ENCODE results near the gene CFTR. TPM values are rescaled to one million over a fixed set of nuclear protein-coding genes. Genes with fewer than 3 reads are reported as not detected.

CFTR gene
- total RNA-seq, 1 donor from 2014 or later: not detected

GRCh38 chr7:117645481-117646165 lies 165.8 kb downstream of the CFTR start:
- DNase-seq (ENCODE audit: low read depth): peak; percentile 20

- no peak for DNase-seq (ENCODE audit: low read depth)
These were observed 168.5 kb downstream of the CFTR start for GRCh38 chr7:117648203-117648866.

GRCh38 chr7:117652943-117653680 lies 173.3 kb downstream of the CFTR start:
- no peak for DNase-seq (ENCODE audit: low read depth)

- DNase-seq (ENCODE audit: low read depth): no peak
These were observed 175.0 kb downstream of the CFTR start for GRCh38 chr7:117654780-117655179.

- DNase-seq (ENCODE audit: low read depth): no peak
These were observed 177.0 kb downstream of the CFTR start for GRCh38 chr7:117656806-117657205.

GRCh38 chr7:117659531-117660011 lies 179.7 kb downstream of the CFTR start:
- no peak for DNase-seq (ENCODE audit: low read depth)

GRCh38 chr7:117661328-117661727 lies 181.5 kb downstream of the CFTR start:
- DNase-seq (ENCODE audit: low read depth): no peak

GRCh38 chr7:117664047-117664446 lies 184.2 kb downstream of the CFTR start:
- no peak for DNase-seq (ENCODE audit: low read depth)

GRCh38 chr7:117665368-117665767 lies 185.5 kb downstream of the CFTR start:
- no peak for DNase-seq (ENCODE audit: low read depth)

GRCh38 chr7:117666031-117666430 lies 186.2 kb downstream of the CFTR start:
- DNase-seq (ENCODE audit: low read depth): peak; percentile 33

- DNase-seq (ENCODE audit: low read depth): no peak
These were observed 186.9 kb downstream of the CFTR start for GRCh38 chr7:117666689-117667088.

- peak; percentile 15 for DNase-seq (ENCODE audit: low read depth)
These were observed 187.6 kb downstream of the CFTR start for GRCh38 chr7:117667456-117667855.

GRCh38 chr7:117669818-117670217 lies 190.0 kb downstream of the CFTR start:
- DNase-seq (ENCODE audit: low read depth): no peak

- no peak for DNase-seq (ENCODE audit: low read depth)
These were observed 192.6 kb downstream of the CFTR start for GRCh38 chr7:117672453-117672852.

GRCh38 chr7:117673367-117673766 lies 193.5 kb downstream of the CFTR start:
- peak; percentile 21 for DNase-seq (ENCODE audit: low read depth)

GRCh38 chr7:117673839-117674238 lies 194.0 kb downstream of the CFTR start:
- DNase-seq (ENCODE audit: low read depth): peak; percentile 60

GRCh38 chr7:117674617-117675016 lies 194.8 kb downstream of the CFTR start:
- no peak for DNase-seq (ENCODE audit: low read depth)

- DNase-seq (ENCODE audit: low read depth): no peak
These were observed 195.9 kb downstream of the CFTR start for GRCh38 chr7:117675497-117676435.

GRCh38 chr7:117679120-117679519 lies 199.3 kb downstream of the CFTR start:
- DNase-seq (ENCODE audit: low read depth): no peak

- DNase-seq (ENCODE audit: low read depth): no peak
These were observed 203.0 kb downstream of the CFTR start for GRCh38 chr7:117682681-117683385.

Data from myocyte (in vitro differentiated cells).